WTC11 (cell line): ENCODE results near the gene KIT.

Experiments
- CBFB ChIP-seq: sonication (generic); formaldehyde crosslinking; IDR thresholded peaks from 2 replicates; pipeline ENCODE4 v1.8.1; 2022; ENCODE audit warnings: mild to moderate bottlenecking, low read depth, missing genetic modification reagents
- CREB1 ChIP-seq: sonication (generic); formaldehyde crosslinking; IDR thresholded peaks from 2 replicates; pipeline ENCODE4 v1.8.0; 2023; ENCODE audit warnings: mild to moderate bottlenecking, missing genetic modification reagents
- CREM ChIP-seq: sonication (generic); formaldehyde crosslinking; IDR thresholded peaks from 2 replicates; pipeline ENCODE4 v1.8.1; 2022; ENCODE audit warnings: mild to moderate bottlenecking, missing genetic modification reagents, moderate library complexity
- ELF4 ChIP-seq: sonication (generic); formaldehyde crosslinking; IDR thresholded peaks from 2 replicates; pipeline ENCODE4 v1.8.1; 2022; ENCODE audit warnings: low read depth, mild to moderate bottlenecking, moderate library complexity, missing genetic modification reagents
- JUN ChIP-seq: sonication (generic); formaldehyde crosslinking; IDR thresholded peaks from 2 replicates; pipeline ENCODE4 v1.8.0; 2023; ENCODE audit warnings: mild to moderate bottlenecking, missing genetic modification reagents
- SMAD4 ChIP-seq: sonication (generic); formaldehyde crosslinking; IDR thresholded peaks from 2 replicates; pipeline ENCODE4 v1.8.0; 2022; ENCODE audit warnings: mild to moderate bottlenecking, missing genetic modification reagents
- ZNF121 ChIP-seq: sonication (generic); formaldehyde crosslinking; IDR thresholded peaks from 2 replicates; pipeline ENCODE4 v1.8.0; 2023; ENCODE audit warnings: missing genetic modification reagents
- ZNF138 ChIP-seq: sonication (generic); formaldehyde crosslinking; conservative IDR thresholded peaks from 2 replicates; pipeline ENCODE4 v1.8.1; 2022; ENCODE audit warnings: mild to moderate bottlenecking, moderate library complexity, missing genetic modification reagents
- TF ChIP-seq, protein P1 (sequence below): sonication (generic); formaldehyde crosslinking; IDR thresholded peaks from 2 replicates; pipeline ENCODE4 v1.8.1; 2023; ENCODE audit warnings: mild to moderate bottlenecking, missing genetic modification reagents, moderate library complexity
- TF ChIP-seq, protein P2 (sequence below): fragments of 200-600 bp; IDR thresholded peaks from 2 replicates; pipeline ENCODE4 v1.8.0; 2022; ENCODE audit warnings: antibody characterized with exemption
- TF ChIP-seq, protein P3 (sequence below): sonication (generic); formaldehyde crosslinking; IDR thresholded peaks from 2 replicates; pipeline ENCODE4 v1.8.1; 2023; ENCODE audit warnings: mild to moderate bottlenecking, moderate library complexity, missing genetic modification reagents
- TF ChIP-seq, protein P4 (sequence below): sonication (generic); formaldehyde crosslinking; IDR thresholded peaks from 2 replicates; pipeline ENCODE4 v1.8.1; 2022; ENCODE audit warnings: mild to moderate bottlenecking, missing genetic modification reagents, moderate library complexity, borderline replicate concordance
- TF ChIP-seq, protein P5 (sequence below): fragments of 250-450 bp; sonication (Bioruptor Pico); IDR thresholded peaks from 2 replicates; pipeline ENCODE4 v2.1.2; 2022; ENCODE audit warnings: mild to moderate bottlenecking, moderate library complexity

DNA sequence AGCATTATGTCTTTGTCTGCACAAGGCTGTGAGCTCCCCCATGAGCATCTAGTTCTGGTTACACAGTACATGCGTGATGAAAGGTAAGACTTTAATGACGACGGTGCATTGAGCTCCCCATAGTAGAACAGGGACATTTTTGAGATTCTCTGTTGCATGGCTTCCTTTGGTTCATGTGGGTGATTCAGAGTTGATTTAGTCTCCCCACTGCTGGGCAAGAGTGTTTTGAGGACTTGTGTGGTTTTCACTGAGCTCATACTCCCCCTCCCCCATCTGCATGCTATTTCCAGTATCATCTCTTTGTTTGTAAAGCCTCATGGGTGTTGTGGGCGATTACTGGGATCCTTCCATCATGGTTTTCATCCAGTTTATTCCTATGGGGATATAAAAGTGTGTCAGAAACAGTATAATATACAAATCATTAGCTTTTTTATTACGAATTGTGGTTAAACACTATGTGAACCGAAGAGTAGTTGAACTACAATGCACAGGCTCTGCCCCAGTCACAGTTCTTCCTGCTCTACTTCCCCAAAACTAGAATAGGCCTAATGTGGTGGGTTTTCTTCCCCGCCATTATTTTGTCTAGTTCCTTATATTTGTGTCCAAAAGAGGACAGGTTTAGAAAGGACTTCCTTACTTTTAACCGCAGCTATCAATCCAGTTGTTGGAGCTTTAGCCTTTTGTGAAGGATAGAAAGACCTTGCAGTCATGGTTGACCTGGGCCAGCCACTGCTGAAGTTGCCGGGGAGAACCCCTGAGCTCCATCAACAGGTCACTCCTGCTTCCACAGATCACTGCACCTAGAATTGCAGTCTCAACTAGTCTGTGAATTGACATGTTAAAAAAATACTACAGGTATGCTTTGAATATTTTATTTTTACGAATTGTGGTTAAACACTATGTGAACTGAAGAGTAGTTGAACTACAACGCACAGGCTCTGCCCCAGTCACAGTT, 30.4 kb downstream of the KIT start:
- TF ChIP-seq, protein P1, sequence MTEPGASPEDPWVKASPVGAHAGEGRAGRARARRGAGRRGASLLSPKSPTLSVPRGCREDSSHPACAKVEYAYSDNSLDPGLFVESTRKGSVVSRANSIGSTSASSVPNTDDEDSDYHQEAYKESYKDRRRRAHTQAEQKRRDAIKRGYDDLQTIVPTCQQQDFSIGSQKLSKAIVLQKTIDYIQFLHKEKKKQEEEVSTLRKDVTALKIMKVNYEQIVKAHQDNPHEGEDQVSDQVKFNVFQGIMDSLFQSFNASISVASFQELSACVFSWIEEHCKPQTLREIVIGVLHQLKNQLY (CRISPR knock-in tag), result no peak
- TF ChIP-seq ELF4 (CRISPR knock-in tag) (no peak), ZNF121 (CRISPR knock-in tag) (no peak), CREB1 (CRISPR knock-in tag) (no peak), CBFB (no peak), ZNF138 (CRISPR knock-in tag) (no peak), JUN (CRISPR knock-in tag) (no peak), CREM (CRISPR knock-in tag) (no peak), SMAD4 (CRISPR knock-in tag) (no peak)
- TF ChIP-seq, protein P2, sequence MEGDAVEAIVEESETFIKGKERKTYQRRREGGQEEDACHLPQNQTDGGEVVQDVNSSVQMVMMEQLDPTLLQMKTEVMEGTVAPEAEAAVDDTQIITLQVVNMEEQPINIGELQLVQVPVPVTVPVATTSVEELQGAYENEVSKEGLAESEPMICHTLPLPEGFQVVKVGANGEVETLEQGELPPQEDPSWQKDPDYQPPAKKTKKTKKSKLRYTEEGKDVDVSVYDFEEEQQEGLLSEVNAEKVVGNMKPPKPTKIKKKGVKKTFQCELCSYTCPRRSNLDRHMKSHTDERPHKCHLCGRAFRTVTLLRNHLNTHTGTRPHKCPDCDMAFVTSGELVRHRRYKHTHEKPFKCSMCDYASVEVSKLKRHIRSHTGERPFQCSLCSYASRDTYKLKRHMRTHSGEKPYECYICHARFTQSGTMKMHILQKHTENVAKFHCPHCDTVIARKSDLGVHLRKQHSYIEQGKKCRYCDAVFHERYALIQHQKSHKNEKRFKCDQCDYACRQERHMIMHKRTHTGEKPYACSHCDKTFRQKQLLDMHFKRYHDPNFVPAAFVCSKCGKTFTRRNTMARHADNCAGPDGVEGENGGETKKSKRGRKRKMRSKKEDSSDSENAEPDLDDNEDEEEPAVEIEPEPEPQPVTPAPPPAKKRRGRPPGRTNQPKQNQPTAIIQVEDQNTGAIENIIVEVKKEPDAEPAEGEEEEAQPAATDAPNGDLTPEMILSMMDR, result no peak
- TF ChIP-seq, protein P3, sequence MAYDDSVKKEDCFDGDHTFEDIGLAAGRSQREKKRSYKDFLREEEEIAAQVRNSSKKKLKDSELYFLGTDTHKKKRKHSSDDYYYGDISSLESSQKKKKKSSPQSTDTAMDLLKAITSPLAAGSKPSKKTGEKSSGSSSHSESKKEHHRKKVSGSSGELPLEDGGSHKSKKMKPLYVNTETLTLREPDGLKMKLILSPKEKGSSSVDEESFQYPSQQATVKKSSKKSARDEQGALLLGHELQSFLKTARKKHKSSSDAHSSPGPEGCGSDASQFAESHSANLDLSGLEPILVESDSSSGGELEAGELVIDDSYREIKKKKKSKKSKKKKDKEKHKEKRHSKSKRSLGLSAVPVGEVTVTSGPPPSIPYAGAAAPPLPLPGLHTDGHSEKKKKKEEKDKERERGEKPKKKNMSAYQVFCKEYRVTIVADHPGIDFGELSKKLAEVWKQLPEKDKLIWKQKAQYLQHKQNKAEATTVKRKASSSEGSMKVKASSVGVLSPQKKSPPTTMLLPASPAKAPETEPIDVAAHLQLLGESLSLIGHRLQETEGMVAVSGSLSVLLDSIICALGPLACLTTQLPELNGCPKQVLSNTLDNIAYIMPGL (CRISPR knock-in tag), result no peak
- TF ChIP-seq, protein P4, sequence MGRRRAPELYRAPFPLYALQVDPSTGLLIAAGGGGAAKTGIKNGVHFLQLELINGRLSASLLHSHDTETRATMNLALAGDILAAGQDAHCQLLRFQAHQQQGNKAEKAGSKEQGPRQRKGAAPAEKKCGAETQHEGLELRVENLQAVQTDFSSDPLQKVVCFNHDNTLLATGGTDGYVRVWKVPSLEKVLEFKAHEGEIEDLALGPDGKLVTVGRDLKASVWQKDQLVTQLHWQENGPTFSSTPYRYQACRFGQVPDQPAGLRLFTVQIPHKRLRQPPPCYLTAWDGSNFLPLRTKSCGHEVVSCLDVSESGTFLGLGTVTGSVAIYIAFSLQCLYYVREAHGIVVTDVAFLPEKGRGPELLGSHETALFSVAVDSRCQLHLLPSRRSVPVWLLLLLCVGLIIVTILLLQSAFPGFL (CRISPR knock-in tag), result no peak
- TF ChIP-seq, protein P5, sequence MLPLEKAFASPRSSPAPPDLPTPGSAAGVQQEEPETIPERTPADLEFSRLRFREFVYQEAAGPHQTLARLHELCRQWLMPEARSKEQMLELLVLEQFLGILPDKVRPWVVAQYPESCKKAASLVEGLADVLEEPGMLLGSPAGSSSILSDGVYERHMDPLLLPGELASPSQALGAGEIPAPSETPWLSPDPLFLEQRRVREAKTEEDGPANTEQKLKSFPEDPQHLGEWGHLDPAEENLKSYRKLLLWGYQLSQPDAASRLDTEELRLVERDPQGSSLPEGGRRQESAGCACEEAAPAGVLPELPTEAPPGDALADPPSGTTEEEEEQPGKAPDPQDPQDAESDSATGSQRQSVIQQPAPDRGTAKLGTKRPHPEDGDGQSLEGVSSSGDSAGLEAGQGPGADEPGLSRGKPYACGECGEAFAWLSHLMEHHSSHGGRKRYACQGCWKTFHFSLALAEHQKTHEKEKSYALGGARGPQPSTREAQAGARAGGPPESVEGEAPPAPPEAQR (CRISPR knock-in tag), result no peak
